H1 (cell line): Measurements from ENCODE around the gene KCTD16. TPM values are rescaled to one million over a fixed set of nuclear protein-coding genes. Genes with fewer than 3 reads are reported as not detected.

Experiments used
- NRF1 ChIP-seq: IDR thresholded peaks from 2 replicates; pipeline ENCODE4 v1.6.1; 2011; ENCODE audit warnings: mild to moderate bottlenecking, low read depth, low read length, improper control_type of control experiment
- SIN3A ChIP-seq, 2 experiments: IDR thresholded peaks in 1 of 2; conservative IDR thresholded peaks in 1 of 2; 2 replicates each; pipeline ENCODE4 v1.6.1; 2011 to 2012; ENCODE audit warnings: low read length in 2 of 2, improper control_type of control experiment in 1 of 2, low read depth in 1 of 2, mild to moderate bottlenecking in 1 of 2
- polyA plus RNA-seq, 7 experiments: library from polyadenylated mRNA; depleted of rRNA in 3 of 7; stranded (reverse) in 5 of 7; unstranded in 2 of 7; fragments of >200 nt in 5 of 7; fragments of 200-250 nt in 2 of 7; gene quantifications; 1 replicate in 5 of 7; 2 replicates in 1 of 7; 4 replicates in 1 of 7; pipeline versions ENCODE4 v1.2.1 to v1.2.3, GENCODE V29; 2011 to 2013; ENCODE audit warnings: missing spikeins in 2 of 7, mixed read lengths in 2 of 7
- total RNA-seq: library from RNA; stranded (reverse); fragmentation: NEBNext Ultra II Directional; extraction: Animal tissue kit (Norgen Biotek cat#: 25700); gene quantifications from 2 replicates; pipeline ENCODE4 v1.2.1, GENCODE V29; 2021

Gene KCTD16
- total and polyA plus RNA-seq, 2 of the 8 experiments (the other 6 are each of a cell fraction or from before 2014, with no cell fraction given): 0.03 to 0.24 TPM

- no peak for TF ChIP-seq SIN3A (conservative IDR thresholded peaks at IDR 0.05 in 1 of 2, IDR thresholded peaks at IDR 0.05 in 1 of 2; ENCODE audit: low read depth in 1 of 2, low read length in 2 of 2)
- TF ChIP-seq NRF1: no peak
- TF ChIP-seq, all 59 proteins: peak for 0
These were observed 17.1 kb downstream of the KCTD16 start (continued) for GRCh38 chr5:144187699-144188294.
